Lower lobe of right lung (tissue), 2 donors: ENCODE data around the gene GLDC. TPM values are rescaled to one million over a fixed set of nuclear protein-coding genes. Genes with fewer than 3 reads are reported as not detected.
"Not testable (repeated sequence)": the region's sequence is repeated elsewhere in the genome, so short reads cannot be mapped to it uniquely, and the experiment has no call there.

ENCODE experiments used
- ATAC-seq, 2 donors: fragments of 200-7000 bp; cut with Tn5 transposase; one replicate each; pipeline ENCODE4 v1.9.1; 2020 to 2022; ENCODE audit warnings: mild to moderate bottlenecking in 2 of 2, moderate library complexity in 2 of 2
- DNase-seq: peaks from one replicate; pipeline ENCODE4 v3.0.0-alpha.2; 2020
- H3K27ac ChIP-seq: fragments of 200-600 bp; one replicate; pipeline ENCODE4 v1.8.0; 2022
- H3K27me3 ChIP-seq: fragments of 200-600 bp; one replicate; pipeline ENCODE4 v1.8.0; 2022; ENCODE audit warnings: low read depth
- H3K36me3 ChIP-seq: fragments of 200-600 bp; one replicate; pipeline ENCODE4 v1.8.0; 2022; ENCODE audit warnings: mild to moderate bottlenecking
- H3K4me1 ChIP-seq: fragments of 200-600 bp; one replicate; pipeline ENCODE4 v1.8.0; 2022
- H3K4me3 ChIP-seq: fragments of 200-600 bp; one replicate; pipeline ENCODE4 v1.8.0; 2022; ENCODE audit warnings: mild to moderate bottlenecking
- H3K9me3 ChIP-seq: fragments of 200-600 bp; one replicate; pipeline ENCODE4 v1.8.0; 2022
- CTCF ChIP-seq: fragments of 200-600 bp; IDR thresholded peaks from one replicate; pipeline ENCODE4 v1.8.0; 2022; ENCODE audit warnings: antibody characterized with exemption, mild to moderate bottlenecking
- intact Hi-C: fragments of 100-400 bp; cut with DNase I; formaldehyde crosslinking; loops from one replicate; pipeline ENCODE4 v1.11.0; 2022
- total RNA-seq: library from RNA; stranded (reverse); fragmentation: NEBNext Ultra II Directional; extraction: Animal tissue kit (Norgen Biotek cat#: 25700); gene quantifications from one replicate; pipeline ENCODE4 v1.2.1, GENCODE V29; 2021
- donor health status: DM: no; HTN: yes; CAD: no; lungs with severe emphysema.

The GLDC gene
- total RNA-seq, 1 donor from 2014 or later: 0.77 TPM

- Histone ChIP-seq H3K4me3 (no peak overlapping the region), H3K27ac (no peak overlapping the region), H3K4me1 (no peaks in the 10 kb centered on the region), H3K9me3 (no peaks in the 10 kb centered on the region), H3K36me3 (no peaks in the 10 kb centered on the region), H3K27me3 (peaks cover 4% of the 10 kb centered on the region)
- intact Hi-C loops: no loop called here
- no peak for DNase-seq
- ATAC-seq: no peak
- no peak for TF ChIP-seq CTCF
Measured at GRCh38 chr9:6631207-6631512, 14.4 kb downstream of the GLDC start.

- Histone ChIP-seq H3K9me3 (no peaks in the 10 kb centered on the region), H3K36me3 (no peaks in the 10 kb centered on the region), H3K27ac (no peak overlapping the region), H3K4me3 (no peak overlapping the region), H3K27me3 (peaks cover 4% of the 10 kb centered on the region), H3K4me1 (no peaks in the 10 kb centered on the region)
- intact Hi-C loops: no loop called here
- DNase-seq (no peak), ATAC-seq (peak in 1 of 2 donors; percentile 43)
- TF ChIP-seq CTCF: no peak
Measured at GRCh38 chr9:6630502-6631206, 14.9 kb downstream of the GLDC start.

GRCh38 chr9:6628704-6629103, 16.8 kb downstream of the GLDC start:
- ATAC-seq: no peak
- Histone ChIP-seq H3K27ac (no peak overlapping the region), H3K9me3 (no peaks in the 10 kb centered on the region), H3K27me3 (peaks cover 4% of the 10 kb centered on the region), H3K4me1 (no peaks in the 10 kb centered on the region), H3K4me3 (no peak overlapping the region), H3K36me3 (no peaks in the 10 kb centered on the region)
- no peak for DNase-seq
- no peak for TF ChIP-seq CTCF
- intact Hi-C loops: no loop called here

GRCh38 chr9:6625363-6625762, 20.2 kb downstream of the GLDC start:
- intact Hi-C loops: no loop called here
- no peak for TF ChIP-seq CTCF
- ATAC-seq: no peak
- peaks cover 3% of the 10 kb centered on the region for H3K27me3 ChIP-seq
- no peak overlapping the region for H3K27ac ChIP-seq
- H3K36me3 ChIP-seq: no peaks in the 10 kb centered on the region
- H3K4me1 ChIP-seq: no peaks in the 10 kb centered on the region
- H3K4me3 ChIP-seq: no peak overlapping the region
- DNase-seq: no peak
- no peaks in the 10 kb centered on the region for H3K9me3 ChIP-seq

- H3K27me3 ChIP-seq, ATAC-seq, H3K4me3 ChIP-seq, intact Hi-C loops, H3K4me1 ChIP-seq, H3K9me3 ChIP-seq, H3K27ac ChIP-seq, H3K36me3 ChIP-seq, DNase-seq: not testable (repeated sequence)
Measured at GRCh38 chr9:6622784-6623183, 22.7 kb downstream of the GLDC start.

- H3K9me3 ChIP-seq: no peaks in the 10 kb centered on the region
- no peak overlapping the region for H3K27ac ChIP-seq
- ATAC-seq (no peak), DNase-seq (no peak)
- intact Hi-C loops: no loop called here
- H3K4me3 ChIP-seq: no peak overlapping the region
- no peaks in the 10 kb centered on the region for H3K36me3 ChIP-seq
- no peaks in the 10 kb centered on the region for H3K4me1 ChIP-seq
- no peaks in the 10 kb centered on the region for H3K27me3 ChIP-seq
- no peak for TF ChIP-seq CTCF
Measured at GRCh38 chr9:6620796-6621195, 24.7 kb downstream of the GLDC start.
